Measurements from ENCODE around the gene AKIRIN2.

The AKIRIN2 gene

DNA sequence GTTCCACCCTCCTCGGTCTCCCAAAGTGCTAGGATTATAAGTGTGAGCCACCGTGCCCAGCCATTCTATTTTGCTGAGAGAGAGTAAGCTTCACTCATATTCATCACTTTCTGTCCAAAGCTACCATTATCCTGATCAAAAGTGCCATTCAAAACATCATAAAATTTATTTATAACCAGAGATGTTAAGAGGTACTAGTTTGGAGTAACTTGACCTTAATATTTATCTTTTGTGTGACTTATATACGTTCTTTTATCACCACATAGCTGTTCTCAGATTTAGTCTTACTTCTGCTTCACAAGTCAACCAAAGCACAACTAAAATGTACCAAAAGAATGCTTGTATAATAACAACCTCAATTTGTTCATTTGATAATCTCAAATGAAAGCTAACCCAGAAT lies 18.1 kb downstream of the AKIRIN2 start:
- no peak overlapping the region for H3K4me3 ChIP-seq (ENCODE audit: low read depth, low read length)
- H3K27ac ChIP-seq (ENCODE audit: low read depth, low read length), result no peak overlapping the region
- H3K9me3 ChIP-seq (ENCODE audit: control insufficient read depth, insufficient read depth, low read depth, low read length), result no peaks in the 10 kb centered on the region
- peaks cover 30% of the 10 kb centered on the region for H3K36me3 ChIP-seq (ENCODE audit: control insufficient read depth, insufficient read depth, low read length)
- H3K9ac ChIP-seq (ENCODE audit: low read length), result no peak overlapping the region
- no peaks in the 10 kb centered on the region for H3K27me3 ChIP-seq (ENCODE audit: control insufficient read depth, insufficient read depth, low read length)
- H3K4me1 ChIP-seq (ENCODE audit: control insufficient read depth, insufficient read depth, low read length), result no peaks in the 10 kb centered on the region

- Histone ChIP-seq H3K27ac (ENCODE audit: low read depth, low read length) (no peak overlapping the region), H3K4me1 (ENCODE audit: control insufficient read depth, insufficient read depth, low read length) (no peaks in the 10 kb centered on the region), H3K9me3 (ENCODE audit: control insufficient read depth, insufficient read depth, low read depth, low read length) (no peaks in the 10 kb centered on the region), H3K9ac (ENCODE audit: low read length) (no peak overlapping the region), H3K27me3 (ENCODE audit: control insufficient read depth, insufficient read depth, low read length) (no peaks in the 10 kb centered on the region), H3K4me3 (ENCODE audit: low read depth, low read length) (no peak overlapping the region), H3K36me3 (ENCODE audit: control insufficient read depth, insufficient read depth, low read length) (peaks cover 42% of the 10 kb centered on the region)
Measured at GRCh38 chr6:87682310-87682709, 19.7 kb downstream of the AKIRIN2 start.

DNA sequence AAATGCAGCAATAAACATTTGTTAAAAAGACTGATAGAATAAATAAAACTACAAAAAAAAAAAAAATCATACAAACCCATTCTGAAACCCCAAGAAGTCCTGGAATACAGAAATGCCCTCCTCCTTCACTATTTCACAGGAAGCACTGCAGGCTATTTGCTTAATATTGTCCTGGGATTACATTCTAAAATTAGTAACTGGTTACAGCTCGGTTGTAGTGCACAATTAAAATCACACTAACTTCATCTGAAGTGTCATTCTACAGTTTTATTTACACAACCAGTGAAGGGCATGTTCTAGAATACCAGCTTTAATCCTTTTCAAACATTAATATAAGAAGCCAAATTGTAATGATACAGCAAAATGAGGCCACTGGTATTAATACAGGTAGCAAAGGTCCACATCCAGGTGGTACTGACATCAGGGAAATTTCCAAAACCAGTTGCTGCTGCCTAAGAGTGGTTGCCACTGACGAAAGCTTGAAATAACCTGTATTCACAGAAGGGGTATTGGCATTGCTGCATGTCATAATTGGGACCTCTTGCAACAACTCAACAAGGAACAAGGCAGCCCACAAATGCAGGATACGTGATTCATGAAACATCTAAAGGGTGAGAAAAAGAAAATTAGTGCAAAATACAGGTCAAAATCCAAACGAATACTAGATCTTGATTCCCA lies 26.9 kb downstream of the AKIRIN2 start:
- Histone ChIP-seq H3K27ac (ENCODE audit: low read depth, low read length) (no peak overlapping the region), H3K9me3 (ENCODE audit: control insufficient read depth, insufficient read depth, low read depth, low read length) (no peaks in the 10 kb centered on the region), H3K27me3 (ENCODE audit: control insufficient read depth, insufficient read depth, low read length) (no peaks in the 10 kb centered on the region), H3K9ac (ENCODE audit: low read length) (no peak overlapping the region), H3K36me3 (ENCODE audit: control insufficient read depth, insufficient read depth, low read length) (peaks cover 81% of the 10 kb centered on the region), H3K4me3 (ENCODE audit: low read depth, low read length) (no peak overlapping the region), H3K4me1 (ENCODE audit: control insufficient read depth, insufficient read depth, low read length) (peaks cover 10% of the 10 kb centered on the region; the same call in 1 of the 2 replicates)

DNA sequence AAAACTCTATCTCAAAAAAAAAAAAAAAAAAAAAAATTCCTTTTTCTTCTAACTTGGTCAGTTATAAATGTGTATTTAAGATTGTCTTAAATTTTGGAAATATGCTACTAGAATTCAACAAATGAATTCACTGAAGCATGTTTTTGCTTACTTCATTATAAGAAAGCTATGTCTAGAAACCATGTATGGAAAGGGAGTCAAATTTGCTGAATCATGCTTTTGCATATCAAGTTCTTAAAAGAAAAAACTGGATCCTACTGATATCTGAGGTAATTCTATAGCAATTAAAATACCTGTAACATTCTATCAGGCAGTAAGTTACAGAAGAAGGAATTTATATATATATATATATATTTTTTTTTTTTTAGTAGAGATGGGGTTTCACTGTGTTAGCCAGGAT lies 27.7 kb downstream of the AKIRIN2 start:
- H3K36me3 ChIP-seq (ENCODE audit: control insufficient read depth, insufficient read depth, low read length), result peaks cover 75% of the 10 kb centered on the region

GRCh38 chr6:87673237-87673636 lies 28.8 kb downstream of the AKIRIN2 start:
- H3K9me3 ChIP-seq (ENCODE audit: control insufficient read depth, insufficient read depth, low read depth, low read length), result no peaks in the 10 kb centered on the region
- peaks cover 76% of the 10 kb centered on the region for H3K36me3 ChIP-seq (ENCODE audit: control insufficient read depth, insufficient read depth, low read length)
- H3K4me3 ChIP-seq (ENCODE audit: low read depth, low read length), result no peak overlapping the region
- H3K4me1 ChIP-seq (ENCODE audit: control insufficient read depth, insufficient read depth, low read length), result peaks cover 10% of the 10 kb centered on the region; the same call in 1 of the 2 replicates
- H3K27me3 ChIP-seq (ENCODE audit: control insufficient read depth, insufficient read depth, low read length), result no peaks in the 10 kb centered on the region
- H3K27ac ChIP-seq (ENCODE audit: low read depth, low read length), result no peak overlapping the region
- no peak overlapping the region for H3K9ac ChIP-seq (ENCODE audit: low read length)

More for the DNA sequence above, 27.7 kb downstream of the AKIRIN2 start:
- H3K4me3 ChIP-seq (ENCODE audit: low read depth, low read length), result no peak overlapping the region
- no peak overlapping the region for H3K9ac ChIP-seq (ENCODE audit: low read length)
- no peak overlapping the region for H3K27ac ChIP-seq (ENCODE audit: low read depth, low read length)
- no peaks in the 10 kb centered on the region for H3K27me3 ChIP-seq (ENCODE audit: control insufficient read depth, insufficient read depth, low read length)
- H3K4me1 ChIP-seq (ENCODE audit: control insufficient read depth, insufficient read depth, low read length), result peaks cover 10% of the 10 kb centered on the region; the same call in 1 of the 2 replicates
- no peaks in the 10 kb centered on the region for H3K9me3 ChIP-seq (ENCODE audit: control insufficient read depth, insufficient read depth, low read depth, low read length)

DNA sequence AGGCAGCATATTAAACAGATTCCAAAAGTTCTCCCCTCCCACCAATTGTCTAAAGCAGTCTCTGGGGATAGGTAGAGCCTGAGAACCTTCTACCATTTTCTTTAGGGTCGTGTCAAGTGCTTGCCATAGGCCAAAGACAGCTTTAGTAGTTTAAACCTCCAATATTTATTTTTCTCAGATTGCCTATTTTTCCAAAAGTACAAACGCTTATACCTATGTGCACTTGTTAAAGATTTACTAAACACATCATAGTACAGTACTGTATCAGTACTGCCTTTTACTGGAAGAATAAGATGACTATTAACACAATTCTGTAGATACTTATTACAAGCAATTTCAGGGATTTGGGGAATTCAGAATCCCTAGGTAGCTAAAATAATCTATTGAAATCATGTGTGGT lies 29.4 kb downstream of the AKIRIN2 start:
- Histone ChIP-seq H3K27me3 (ENCODE audit: control insufficient read depth, insufficient read depth, low read length) (no peaks in the 10 kb centered on the region), H3K27ac (ENCODE audit: low read depth, low read length) (no peak overlapping the region), H3K9ac (ENCODE audit: low read length) (no peak overlapping the region), H3K36me3 (ENCODE audit: control insufficient read depth, insufficient read depth, low read length) (peaks cover 76% of the 10 kb centered on the region), H3K9me3 (ENCODE audit: control insufficient read depth, insufficient read depth, low read depth, low read length) (no peaks in the 10 kb centered on the region), H3K4me1 (ENCODE audit: control insufficient read depth, insufficient read depth, low read length) (peaks cover 10% of the 10 kb centered on the region; the same call in 1 of the 2 replicates), H3K4me3 (ENCODE audit: low read depth, low read length) (no peak overlapping the region)

DNA sequence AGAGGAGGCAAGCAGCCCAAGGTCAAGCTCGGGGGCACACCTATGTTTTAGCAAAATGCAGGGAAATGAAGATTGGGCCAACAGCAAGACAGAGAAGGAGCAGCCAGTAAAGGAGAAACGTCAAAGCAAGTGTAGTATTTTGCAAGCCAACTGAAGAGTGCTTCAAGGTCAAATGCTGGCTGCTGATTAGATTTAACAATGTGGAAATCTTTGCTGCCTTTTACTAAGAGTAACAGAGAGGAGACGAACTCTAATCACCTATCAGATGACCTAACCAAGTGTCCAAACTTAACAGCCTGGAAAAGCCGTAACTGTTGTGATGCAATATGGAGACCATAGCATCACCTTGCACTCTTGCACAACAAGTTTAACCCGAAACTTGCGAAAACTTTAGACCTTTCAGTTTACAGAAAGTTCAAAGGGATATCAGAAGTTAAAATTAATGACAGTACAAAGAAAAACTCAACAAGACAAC lies 30.4 kb downstream of the AKIRIN2 start:
- Histone ChIP-seq H3K4me1 (ENCODE audit: control insufficient read depth, insufficient read depth, low read length) (peaks cover 10% of the 10 kb centered on the region; the same call in 1 of the 2 replicates), H3K9ac (ENCODE audit: low read length) (no peak overlapping the region), H3K9me3 (ENCODE audit: control insufficient read depth, insufficient read depth, low read depth, low read length) (no peaks in the 10 kb centered on the region), H3K4me3 (ENCODE audit: low read depth, low read length) (no peak overlapping the region), H3K27ac (ENCODE audit: low read depth, low read length) (no peak overlapping the region), H3K36me3 (ENCODE audit: control insufficient read depth, insufficient read depth, low read length) (peaks cover 77% of the 10 kb centered on the region), H3K27me3 (ENCODE audit: control insufficient read depth, insufficient read depth, low read length) (no peaks in the 10 kb centered on the region)

- peaks cover 73% of the 10 kb centered on the region for H3K36me3 ChIP-seq (ENCODE audit: control insufficient read depth, insufficient read depth, low read length)
Measured at GRCh38 chr6:87670707-87671106, 31.3 kb downstream of the AKIRIN2 start.

GRCh38 chr6:87669051-87669450 lies 33.0 kb downstream of the AKIRIN2 start:
- peaks cover 10% of the 10 kb centered on the region; the same call in 1 of the 2 replicates for H3K4me1 ChIP-seq (ENCODE audit: control insufficient read depth, insufficient read depth, low read length)
- no peaks in the 10 kb centered on the region for H3K27me3 ChIP-seq (ENCODE audit: control insufficient read depth, insufficient read depth, low read length)
- no peak overlapping the region for H3K27ac ChIP-seq (ENCODE audit: low read depth, low read length)
- H3K9ac ChIP-seq (ENCODE audit: low read length), result no peak overlapping the region
- no peaks in the 10 kb centered on the region for H3K9me3 ChIP-seq (ENCODE audit: control insufficient read depth, insufficient read depth, low read depth, low read length)
- no peak overlapping the region for H3K4me3 ChIP-seq (ENCODE audit: low read depth, low read length)
- H3K36me3 ChIP-seq (ENCODE audit: control insufficient read depth, insufficient read depth, low read length), result peaks cover 72% of the 10 kb centered on the region

More at GRCh38 chr6:87670707-87671106, 31.3 kb downstream of the AKIRIN2 start:
- no peaks in the 10 kb centered on the region for H3K9me3 ChIP-seq (ENCODE audit: control insufficient read depth, insufficient read depth, low read depth, low read length)
- no peak overlapping the region for H3K4me3 ChIP-seq (ENCODE audit: low read depth, low read length)
- H3K27ac ChIP-seq (ENCODE audit: low read depth, low read length), result no peak overlapping the region
- H3K4me1 ChIP-seq (ENCODE audit: control insufficient read depth, insufficient read depth, low read length), result peaks cover 10% of the 10 kb centered on the region; the same call in 1 of the 2 replicates
- no peaks in the 10 kb centered on the region for H3K27me3 ChIP-seq (ENCODE audit: control insufficient read depth, insufficient read depth, low read length)
- no peak overlapping the region for H3K9ac ChIP-seq (ENCODE audit: low read length)

- peaks cover 76% of the 10 kb centered on the region for H3K36me3 ChIP-seq (ENCODE audit: control insufficient read depth, insufficient read depth, low read length)
Measured at GRCh38 chr6:87668013-87668412, 34.0 kb downstream of the AKIRIN2 start.

GRCh38 chr6:87667032-87667431 lies 35.0 kb downstream of the AKIRIN2 start:
- peaks cover 69% of the 10 kb centered on the region for H3K36me3 ChIP-seq (ENCODE audit: control insufficient read depth, insufficient read depth, low read length)
- peaks cover 10% of the 10 kb centered on the region; the same call in 1 of the 2 replicates for H3K4me1 ChIP-seq (ENCODE audit: control insufficient read depth, insufficient read depth, low read length)
- no peak overlapping the region for H3K4me3 ChIP-seq (ENCODE audit: low read depth, low read length)
- no peaks in the 10 kb centered on the region for H3K9me3 ChIP-seq (ENCODE audit: control insufficient read depth, insufficient read depth, low read depth, low read length)
- H3K27me3 ChIP-seq (ENCODE audit: control insufficient read depth, insufficient read depth, low read length), result no peaks in the 10 kb centered on the region
- H3K27ac ChIP-seq (ENCODE audit: low read depth, low read length), result no peak overlapping the region
- H3K9ac ChIP-seq (ENCODE audit: low read length), result no peak overlapping the region

More at GRCh38 chr6:87668013-87668412, 34.0 kb downstream of the AKIRIN2 start:
- Histone ChIP-seq H3K27ac (ENCODE audit: low read depth, low read length) (no peak overlapping the region), H3K9me3 (ENCODE audit: control insufficient read depth, insufficient read depth, low read depth, low read length) (no peaks in the 10 kb centered on the region), H3K9ac (ENCODE audit: low read length) (no peak overlapping the region), H3K27me3 (ENCODE audit: control insufficient read depth, insufficient read depth, low read length) (no peaks in the 10 kb centered on the region), H3K4me1 (ENCODE audit: control insufficient read depth, insufficient read depth, low read length) (peaks cover 10% of the 10 kb centered on the region; the same call in 1 of the 2 replicates), H3K4me3 (ENCODE audit: low read depth, low read length) (no peak overlapping the region)
